Upper lobe of right lung (tissue), 1 donor: ENCODE measurements around the gene MRPL2. TPM values are rescaled to one million over a fixed set of nuclear protein-coding genes. Genes with fewer than 3 reads are reported as not detected.

ENCODE experiments used
- ATAC-seq: fragments of 200-7000 bp; cut with Tn5 transposase; one replicate; pipeline ENCODE4 v1.9.1; 2020; ENCODE audit warnings: mild to moderate bottlenecking, moderate library complexity
- DNase-seq: peaks from one replicate; pipeline ENCODE4 v3.0.0-alpha.2; 2020
- H3K27ac ChIP-seq: fragments of 200-600 bp; one replicate; pipeline ENCODE4 v1.8.0; 2022
- H3K27me3 ChIP-seq: fragments of 200-600 bp; one replicate; pipeline ENCODE4 v1.8.0; 2022; ENCODE audit warnings: mild to moderate bottlenecking
- H3K36me3 ChIP-seq: fragments of 200-600 bp; one replicate; pipeline ENCODE4 v1.8.0; 2022
- H3K4me1 ChIP-seq: fragments of 200-600 bp; one replicate; pipeline ENCODE4 v1.8.0; 2022
- H3K4me3 ChIP-seq: fragments of 200-600 bp; one replicate; pipeline ENCODE4 v1.8.0; 2022; ENCODE audit warnings: mild to moderate bottlenecking
- H3K9me3 ChIP-seq: fragments of 200-600 bp; one replicate; pipeline ENCODE4 v1.8.0; 2022
- intact Hi-C: fragments of 100-400 bp; cut with DNase I; formaldehyde crosslinking; loops from one replicate; pipeline ENCODE4 v1.11.0; 2022
- total RNA-seq: library from RNA; stranded (reverse); fragmentation: NEBNext Ultra II Directional; extraction: Animal tissue kit (Norgen Biotek cat#: 25700); gene quantifications from one replicate; pipeline ENCODE4 v1.2.1, GENCODE V29; 2021
- TF ChIP-seq, protein P1 (sequence below): fragments of 200-600 bp; IDR thresholded peaks from one replicate; pipeline ENCODE4 v1.8.0; 2022; ENCODE audit warnings: antibody characterized with exemption
- donor health status: DM: no; HTN: yes; CAD: no; lungs with severe emphysema.

MRPL2 gene
- total RNA-seq, 1 donor from 2014 or later: 42.4 TPM

- intact Hi-C loops: loop anchor here (10.0 kb wide), 1 partner anchor 66 kb away; no protein-coding TSS in a partner anchor
- no peak for DNase-seq
These were observed 19.5 kb upstream of the MRPL2 start for GRCh38 chr6:43078691-43079090.

DNA sequence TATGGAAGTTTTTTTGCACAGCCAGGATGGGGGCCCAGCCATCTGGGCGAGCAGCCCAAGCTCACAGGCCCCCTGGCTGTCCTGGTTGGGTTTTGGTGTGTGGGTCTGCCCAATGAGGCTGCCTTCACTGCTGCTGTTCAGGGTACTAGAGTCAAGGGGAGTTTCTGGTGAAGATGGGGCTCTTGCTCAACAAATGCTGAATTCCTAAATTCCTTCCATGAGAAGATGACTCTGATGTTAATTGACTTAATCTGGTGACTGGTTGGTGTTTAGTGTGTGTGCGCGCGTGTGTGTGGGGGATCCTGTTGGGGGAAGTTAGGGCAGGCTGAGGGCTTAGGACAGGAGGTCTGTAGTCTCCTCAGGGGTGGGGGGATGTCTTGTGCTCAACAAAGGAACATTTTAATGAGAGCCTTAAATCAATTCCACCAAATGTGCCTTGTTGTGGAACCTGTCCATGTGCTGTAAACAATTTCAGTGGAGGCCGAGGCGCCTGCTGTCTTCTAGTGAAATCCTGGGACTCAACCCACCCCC is 18.8 kb upstream of the MRPL2 start:
- Histone ChIP-seq H3K4me3 (peak overlapping the region; percentile 74), H3K9me3 (no peaks in the 10 kb centered on the region), H3K27me3 (no peaks in the 10 kb centered on the region), H3K4me1 (peaks cover 14% of the 10 kb centered on the region), H3K36me3 (no peaks in the 10 kb centered on the region), H3K27ac (no peak overlapping the region)
- ATAC-seq (no peak), DNase-seq (no peak)
- intact Hi-C loops: loop anchor here (10.0 kb wide), 1 partner anchor 67 kb away; no protein-coding TSS in a partner anchor
- TF ChIP-seq, protein P1, sequence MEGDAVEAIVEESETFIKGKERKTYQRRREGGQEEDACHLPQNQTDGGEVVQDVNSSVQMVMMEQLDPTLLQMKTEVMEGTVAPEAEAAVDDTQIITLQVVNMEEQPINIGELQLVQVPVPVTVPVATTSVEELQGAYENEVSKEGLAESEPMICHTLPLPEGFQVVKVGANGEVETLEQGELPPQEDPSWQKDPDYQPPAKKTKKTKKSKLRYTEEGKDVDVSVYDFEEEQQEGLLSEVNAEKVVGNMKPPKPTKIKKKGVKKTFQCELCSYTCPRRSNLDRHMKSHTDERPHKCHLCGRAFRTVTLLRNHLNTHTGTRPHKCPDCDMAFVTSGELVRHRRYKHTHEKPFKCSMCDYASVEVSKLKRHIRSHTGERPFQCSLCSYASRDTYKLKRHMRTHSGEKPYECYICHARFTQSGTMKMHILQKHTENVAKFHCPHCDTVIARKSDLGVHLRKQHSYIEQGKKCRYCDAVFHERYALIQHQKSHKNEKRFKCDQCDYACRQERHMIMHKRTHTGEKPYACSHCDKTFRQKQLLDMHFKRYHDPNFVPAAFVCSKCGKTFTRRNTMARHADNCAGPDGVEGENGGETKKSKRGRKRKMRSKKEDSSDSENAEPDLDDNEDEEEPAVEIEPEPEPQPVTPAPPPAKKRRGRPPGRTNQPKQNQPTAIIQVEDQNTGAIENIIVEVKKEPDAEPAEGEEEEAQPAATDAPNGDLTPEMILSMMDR: no peak

More at GRCh38 chr6:43078691-43079090, 19.5 kb upstream of the MRPL2 start:
- Histone ChIP-seq H3K27ac (no peak overlapping the region), H3K4me3 (no peak overlapping the region), H3K4me1 (peaks cover 14% of the 10 kb centered on the region), H3K36me3 (no peaks in the 10 kb centered on the region), H3K9me3 (no peaks in the 10 kb centered on the region), H3K27me3 (no peaks in the 10 kb centered on the region)
- TF ChIP-seq, protein P1: no peak
- ATAC-seq: no peak

DNA sequence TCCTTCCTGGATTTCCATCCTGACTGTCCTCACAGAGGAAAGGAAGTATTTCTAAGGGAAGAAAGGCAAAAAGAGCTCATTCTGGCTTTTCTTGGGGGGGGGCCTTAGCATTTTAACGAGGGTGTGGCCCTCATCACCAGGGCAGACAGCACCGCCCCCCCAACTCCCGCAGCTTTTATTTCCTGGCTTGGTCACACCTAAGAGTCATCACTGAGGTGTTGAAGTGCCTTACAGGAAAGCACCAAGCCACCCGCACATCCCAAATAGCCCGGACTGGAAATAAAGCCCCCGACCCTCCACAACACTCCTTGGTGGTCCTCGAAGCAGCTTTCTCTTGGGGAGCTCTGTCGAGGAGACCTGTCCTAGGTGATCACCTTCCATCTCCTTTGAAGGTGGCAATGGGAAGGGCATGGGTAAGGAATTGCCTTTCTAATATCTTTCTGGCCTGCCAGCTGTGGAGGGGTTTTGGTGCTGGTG is 18.1 kb upstream of the MRPL2 start:
- peaks cover 14% of the 10 kb centered on the region for H3K4me1 ChIP-seq
- H3K4me3 ChIP-seq: peak overlapping the region; percentile 74
- H3K36me3 ChIP-seq: no peaks in the 10 kb centered on the region
- no peaks in the 10 kb centered on the region for H3K9me3 ChIP-seq
- no peak for DNase-seq
- intact Hi-C loops: loop anchor here (10.0 kb wide), 1 partner anchor 67 kb away; no protein-coding TSS in a partner anchor
- H3K27ac ChIP-seq: peak overlapping the region; percentile 73
- TF ChIP-seq, protein P1: no peak
- ATAC-seq: peak; percentile 2
- H3K27me3 ChIP-seq: no peaks in the 10 kb centered on the region

DNA sequence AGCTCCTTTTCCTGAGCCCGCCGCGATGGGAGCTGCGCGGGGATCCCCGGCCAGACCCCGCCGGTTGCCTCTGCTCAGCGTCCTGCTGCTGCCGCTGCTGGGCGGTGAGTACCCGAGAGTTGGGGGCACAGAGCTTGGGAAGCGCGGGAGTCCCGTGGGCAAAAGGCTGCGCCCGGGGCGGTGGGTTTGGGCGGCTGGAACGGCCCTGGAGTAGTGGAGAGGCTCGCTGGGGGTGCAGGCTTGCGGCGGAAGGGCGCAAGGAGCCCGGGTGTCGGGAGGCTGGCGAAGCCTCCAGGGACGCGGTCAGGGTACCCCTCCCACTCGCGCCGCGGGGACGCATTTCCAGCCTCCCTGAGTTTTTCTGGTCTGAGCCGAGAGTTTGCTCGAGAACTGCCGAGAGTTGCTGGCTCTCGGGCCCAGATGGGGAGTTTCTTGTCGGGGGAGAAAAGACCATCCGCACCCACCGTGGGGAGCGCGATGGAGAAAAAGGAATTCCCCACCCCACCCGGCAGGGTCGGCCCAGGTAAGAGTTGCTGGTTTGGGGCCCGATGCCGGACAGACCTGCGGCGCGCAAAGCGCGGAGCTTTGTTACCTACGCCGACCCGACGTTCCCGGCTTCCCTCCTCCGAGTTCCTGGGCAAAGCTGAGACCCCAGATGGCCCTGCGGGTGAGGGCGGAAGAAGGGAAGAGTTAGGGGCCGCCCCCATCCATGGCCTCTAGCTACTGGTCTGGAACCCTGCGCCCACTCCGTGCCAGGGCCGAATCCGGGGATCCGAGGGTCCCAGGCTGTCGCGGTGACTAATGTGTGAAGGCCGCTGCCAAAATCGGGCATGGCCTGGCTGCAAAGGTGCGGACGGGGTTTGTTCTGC is 17.5 kb upstream of the MRPL2 start:
- peaks cover 14% of the 10 kb centered on the region for H3K4me1 ChIP-seq
- H3K36me3 ChIP-seq: no peaks in the 10 kb centered on the region
- peak; percentile 43 for ATAC-seq
- peak overlapping the region; percentile 74 for H3K4me3 ChIP-seq
- peak; percentile 74 for DNase-seq
- H3K27ac ChIP-seq: peak overlapping the region; percentile 73
- intact Hi-C loops: loop anchor here (10.0 kb wide), 1 partner anchor 68 kb away; no protein-coding TSS in a partner anchor
- TF ChIP-seq, protein P1: no peak
- H3K27me3 ChIP-seq: no peaks in the 10 kb centered on the region
- no peaks in the 10 kb centered on the region for H3K9me3 ChIP-seq

DNA sequence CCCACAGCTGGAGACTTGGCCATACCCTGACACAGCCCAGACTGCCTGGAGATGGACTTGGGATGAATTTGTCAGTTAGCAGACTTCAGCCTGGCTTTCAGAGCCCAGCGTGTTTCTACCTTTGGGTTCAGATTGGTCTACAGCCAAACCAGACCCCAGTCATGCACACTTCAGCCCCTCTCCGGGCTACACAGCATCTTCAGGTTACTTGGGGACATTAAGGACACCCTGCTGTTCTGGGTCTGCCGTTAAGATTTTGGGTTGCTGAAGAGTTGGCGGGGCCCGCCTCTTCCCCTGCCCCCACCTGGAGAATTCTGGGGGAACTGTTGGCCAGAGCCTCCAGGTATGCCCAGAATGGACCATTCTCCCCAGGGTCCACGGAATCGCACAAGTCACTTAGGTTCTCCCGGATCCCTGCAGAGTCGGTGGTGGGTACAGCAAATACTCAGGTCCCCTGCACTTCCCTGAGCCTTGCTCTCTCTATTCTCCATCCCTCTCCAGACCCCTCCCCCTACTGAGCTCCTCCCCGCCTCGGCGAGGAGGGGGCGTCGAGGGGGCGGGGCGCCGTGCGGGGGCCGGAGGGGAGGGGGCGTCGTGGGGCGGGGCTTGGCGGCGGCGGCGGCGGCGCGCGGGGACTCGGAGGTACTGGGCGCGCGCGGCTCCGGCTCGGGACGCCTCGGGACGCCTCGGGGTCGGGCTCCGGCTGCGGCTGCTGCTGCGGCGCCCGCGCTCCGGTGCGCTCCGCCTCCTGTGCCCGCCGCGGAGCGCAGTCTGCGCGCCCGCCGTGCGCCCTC is 16.6 kb upstream of the MRPL2 start, which contains the start of gene PTK7:
Gene PTK7, plus strand, starts transcription at position 645 of the 794 bp plus-strand sequence. CDS start 175 bp downstream, outside the sequence.
- ATAC-seq (peak; percentile 83), DNase-seq (peak; percentile 85)
- TF ChIP-seq, protein P1: no peak
- intact Hi-C loops: loop anchor here (10.0 kb wide), 1 partner anchor 69 kb away; no protein-coding TSS in a partner anchor
- Histone ChIP-seq H3K27ac (peak within 1 kb of the TSS; percentile 73), H3K36me3 (no peaks in the 10 kb centered on the region), H3K4me3 (peak within 1 kb of the TSS; percentile 74), H3K9me3 (no peaks in the 10 kb centered on the region), H3K4me1 (peaks cover 14% of the 10 kb centered on the region), H3K27me3 (no peaks in the 10 kb centered on the region)
